RWPE1 (cell line): ENCODE data around the gene PUS1.
A peak's percentile ranks its signal among the peaks of the same experiment; 100 is the strongest.

ENCODE experiments used
- CTCF ChIA-PET: fragments of 350-600 bp; sonication (Branson Sonifier 250); formaldehyde crosslinking; extraction: SDS; loops from one replicate; lab custom pipeline; 2021; lab: Yijun Ruan, JAX
- POLR2A ChIA-PET: fragments of 400-600 bp; formaldehyde crosslinking; extraction: SDS; loops from one replicate; lab custom pipeline; 2020; ENCODE audit warnings: antibody characterized with exemption; ENCODE audit not compliant: low non-redundant PET; lab: Yijun Ruan, JAX
- DNase-seq: peaks from one replicate; pipeline ENCODE4 v3.0.0; 2012; ENCODE audit warnings: low spot score
- H3K27ac ChIP-seq: fragments of 450-650 bp; 2 replicates; pipeline ENCODE4 v1.5.1; 2017
- TF ChIP-seq, protein P1 (sequence below): fragments of 450-650 bp; conservative IDR thresholded peaks from 2 replicates; pipeline ENCODE4 v1.5.1; 2017; ENCODE audit warnings: low read depth, mild to moderate bottlenecking

Gene PUS1

DNA sequence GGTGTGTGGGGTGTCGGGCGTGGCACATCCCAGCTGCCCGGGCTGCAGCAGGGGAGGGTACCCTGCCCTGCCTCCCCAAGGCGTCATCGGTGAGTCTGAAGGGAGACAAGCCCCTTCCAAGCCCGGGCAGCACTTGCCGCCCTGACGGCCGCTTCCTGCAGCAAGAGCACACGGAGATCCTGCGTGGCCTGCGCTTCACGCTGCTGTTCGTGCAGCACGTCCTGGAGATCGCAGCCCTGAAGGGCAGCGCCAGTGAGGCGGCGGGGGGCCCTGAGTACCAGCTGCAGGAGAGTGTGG lies 10.1 kb upstream of the PUS1 start:
- TF ChIP-seq, protein P1, sequence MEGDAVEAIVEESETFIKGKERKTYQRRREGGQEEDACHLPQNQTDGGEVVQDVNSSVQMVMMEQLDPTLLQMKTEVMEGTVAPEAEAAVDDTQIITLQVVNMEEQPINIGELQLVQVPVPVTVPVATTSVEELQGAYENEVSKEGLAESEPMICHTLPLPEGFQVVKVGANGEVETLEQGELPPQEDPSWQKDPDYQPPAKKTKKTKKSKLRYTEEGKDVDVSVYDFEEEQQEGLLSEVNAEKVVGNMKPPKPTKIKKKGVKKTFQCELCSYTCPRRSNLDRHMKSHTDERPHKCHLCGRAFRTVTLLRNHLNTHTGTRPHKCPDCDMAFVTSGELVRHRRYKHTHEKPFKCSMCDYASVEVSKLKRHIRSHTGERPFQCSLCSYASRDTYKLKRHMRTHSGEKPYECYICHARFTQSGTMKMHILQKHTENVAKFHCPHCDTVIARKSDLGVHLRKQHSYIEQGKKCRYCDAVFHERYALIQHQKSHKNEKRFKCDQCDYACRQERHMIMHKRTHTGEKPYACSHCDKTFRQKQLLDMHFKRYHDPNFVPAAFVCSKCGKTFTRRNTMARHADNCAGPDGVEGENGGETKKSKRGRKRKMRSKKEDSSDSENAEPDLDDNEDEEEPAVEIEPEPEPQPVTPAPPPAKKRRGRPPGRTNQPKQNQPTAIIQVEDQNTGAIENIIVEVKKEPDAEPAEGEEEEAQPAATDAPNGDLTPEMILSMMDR: no peak
- DNase-seq: no peak
- peak overlapping the region; percentile 7; the same call in 1 of the 2 replicates for H3K27ac ChIP-seq
- POLR2A ChIA-PET: no interaction called here
- CTCF ChIA-PET: no interaction called here

- no peak for DNase-seq
- ChIA-PET POLR2A (no interaction called here), CTCF (no interaction called here)
- H3K27ac ChIP-seq: peak overlapping the region; percentile 7; the same call in 1 of the 2 replicates
- TF ChIP-seq, protein P1: no peak
These were observed 9.5 kb upstream of the PUS1 start for GRCh38 chr12:131919366-131920156.

DNA sequence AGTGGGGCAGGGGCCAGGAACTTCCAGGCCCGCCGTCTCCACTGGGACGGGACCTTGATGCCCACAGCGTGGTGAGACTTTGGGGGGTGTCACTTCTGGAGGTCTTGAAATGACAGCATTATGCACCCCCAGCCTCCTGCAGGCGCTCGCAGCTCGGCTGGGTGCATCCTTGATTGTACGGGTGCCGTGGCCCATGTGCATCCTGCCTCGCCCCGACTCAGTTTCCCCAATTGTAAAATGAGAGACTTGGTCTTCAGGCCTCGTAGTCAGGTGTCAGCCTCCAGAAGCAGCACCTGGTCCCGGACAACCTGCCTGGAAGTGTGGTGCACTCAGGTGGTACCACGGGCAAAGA lies 8.9 kb upstream of the PUS1 start:
- TF ChIP-seq, protein P1: no peak
- no peak for DNase-seq
- CTCF ChIA-PET: no interaction called here
- H3K27ac ChIP-seq: peak overlapping the region; percentile 7; the same call in 1 of the 2 replicates
- POLR2A ChIA-PET: no interaction called here

- TF ChIP-seq, protein P1: no peak
- peak overlapping the region; percentile 48 for H3K27ac ChIP-seq
- DNase-seq: no peak
- ChIA-PET CTCF (interaction anchor here (0.7 kb wide), 1 partner anchor 84 kb away, joined by 3 read pairs; no protein-coding TSS in a partner anchor), POLR2A (interaction anchor here (0.6 kb wide), 1 partner anchor 26 kb away, joined by 5 read pairs; no protein-coding TSS in a partner anchor)
These were observed 7.9 kb upstream of the PUS1 start for GRCh38 chr12:131920902-131921840.

GRCh38 chr12:131921866-131922769 lies 7.0 kb upstream of the PUS1 start:
- ChIA-PET POLR2A (no interaction called here), CTCF (interaction anchor here (0.7 kb wide), 1 partner anchor 85 kb away, joined by 3 read pairs; no protein-coding TSS in a partner anchor)
- DNase-seq: no peak

More at GRCh38 chr12:131921866-131922769, 7.0 kb upstream of the PUS1 start:
- peak overlapping the region; percentile 48 for H3K27ac ChIP-seq
- TF ChIP-seq, protein P1: no peak
